ENCODE measurements around the gene KRT23.

Gene KRT23

DNA sequence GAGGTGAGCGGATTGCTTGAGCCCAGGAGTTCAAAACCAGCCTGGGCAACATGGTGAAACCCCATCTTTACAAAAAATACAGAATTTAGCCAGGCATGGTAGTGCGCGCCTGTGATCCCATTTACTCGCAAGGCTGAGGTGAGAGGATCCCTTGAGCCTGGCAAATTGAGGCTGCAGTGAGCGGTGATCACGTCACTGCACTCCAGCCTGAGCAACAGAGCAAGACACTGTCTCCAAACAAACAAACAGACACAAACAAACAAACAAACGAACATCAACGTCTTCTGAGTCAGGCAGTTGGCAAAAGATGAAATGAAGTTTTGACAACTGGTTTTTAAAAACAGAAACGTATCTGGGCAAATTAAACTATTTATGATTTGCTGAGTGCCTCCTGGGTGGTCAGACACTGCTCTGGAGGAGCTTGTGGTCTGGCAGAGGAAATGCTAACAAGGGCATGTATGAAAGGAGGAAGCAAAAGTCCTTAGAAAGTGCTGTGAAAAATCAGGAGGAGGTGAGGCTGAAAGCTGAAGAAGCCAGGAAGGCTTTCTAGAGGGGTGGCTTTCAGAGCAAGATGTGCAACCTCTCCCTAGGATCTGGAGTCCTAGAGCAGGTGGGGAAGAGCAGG lies 42.2 kb downstream of the KRT23 start:
- TF ChIP-seq, protein P1, sequence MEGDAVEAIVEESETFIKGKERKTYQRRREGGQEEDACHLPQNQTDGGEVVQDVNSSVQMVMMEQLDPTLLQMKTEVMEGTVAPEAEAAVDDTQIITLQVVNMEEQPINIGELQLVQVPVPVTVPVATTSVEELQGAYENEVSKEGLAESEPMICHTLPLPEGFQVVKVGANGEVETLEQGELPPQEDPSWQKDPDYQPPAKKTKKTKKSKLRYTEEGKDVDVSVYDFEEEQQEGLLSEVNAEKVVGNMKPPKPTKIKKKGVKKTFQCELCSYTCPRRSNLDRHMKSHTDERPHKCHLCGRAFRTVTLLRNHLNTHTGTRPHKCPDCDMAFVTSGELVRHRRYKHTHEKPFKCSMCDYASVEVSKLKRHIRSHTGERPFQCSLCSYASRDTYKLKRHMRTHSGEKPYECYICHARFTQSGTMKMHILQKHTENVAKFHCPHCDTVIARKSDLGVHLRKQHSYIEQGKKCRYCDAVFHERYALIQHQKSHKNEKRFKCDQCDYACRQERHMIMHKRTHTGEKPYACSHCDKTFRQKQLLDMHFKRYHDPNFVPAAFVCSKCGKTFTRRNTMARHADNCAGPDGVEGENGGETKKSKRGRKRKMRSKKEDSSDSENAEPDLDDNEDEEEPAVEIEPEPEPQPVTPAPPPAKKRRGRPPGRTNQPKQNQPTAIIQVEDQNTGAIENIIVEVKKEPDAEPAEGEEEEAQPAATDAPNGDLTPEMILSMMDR (IDR thresholded peaks at IDR 0.05), result no peak

GRCh38 chr17:40888196-40888720 lies 49.2 kb downstream of the KRT23 start:
- TF ChIP-seq, protein P1 (IDR thresholded peaks at IDR 0.05), result no peak

DNA sequence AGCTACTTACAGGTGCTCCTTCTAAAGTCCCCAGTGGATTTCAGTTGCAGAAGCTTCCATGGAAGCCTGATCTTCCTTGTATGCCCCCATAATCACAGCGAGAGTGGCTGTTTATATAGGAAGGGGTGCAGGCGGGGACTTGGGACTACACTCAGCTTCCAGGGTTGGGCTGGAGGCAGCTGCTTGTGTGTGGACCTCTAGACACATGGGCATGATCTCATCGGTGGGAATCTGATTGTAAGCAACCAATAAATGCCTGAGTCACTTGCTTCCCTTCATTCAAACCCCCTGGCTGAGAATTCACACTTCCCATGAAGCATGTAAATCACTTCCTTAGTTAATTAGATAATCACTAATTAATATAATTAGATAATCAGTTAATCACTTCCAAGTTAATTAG lies 51.4 kb downstream of the KRT23 start:
- TF ChIP-seq, protein P1 (IDR thresholded peaks at IDR 0.05), result no peak

DNA sequence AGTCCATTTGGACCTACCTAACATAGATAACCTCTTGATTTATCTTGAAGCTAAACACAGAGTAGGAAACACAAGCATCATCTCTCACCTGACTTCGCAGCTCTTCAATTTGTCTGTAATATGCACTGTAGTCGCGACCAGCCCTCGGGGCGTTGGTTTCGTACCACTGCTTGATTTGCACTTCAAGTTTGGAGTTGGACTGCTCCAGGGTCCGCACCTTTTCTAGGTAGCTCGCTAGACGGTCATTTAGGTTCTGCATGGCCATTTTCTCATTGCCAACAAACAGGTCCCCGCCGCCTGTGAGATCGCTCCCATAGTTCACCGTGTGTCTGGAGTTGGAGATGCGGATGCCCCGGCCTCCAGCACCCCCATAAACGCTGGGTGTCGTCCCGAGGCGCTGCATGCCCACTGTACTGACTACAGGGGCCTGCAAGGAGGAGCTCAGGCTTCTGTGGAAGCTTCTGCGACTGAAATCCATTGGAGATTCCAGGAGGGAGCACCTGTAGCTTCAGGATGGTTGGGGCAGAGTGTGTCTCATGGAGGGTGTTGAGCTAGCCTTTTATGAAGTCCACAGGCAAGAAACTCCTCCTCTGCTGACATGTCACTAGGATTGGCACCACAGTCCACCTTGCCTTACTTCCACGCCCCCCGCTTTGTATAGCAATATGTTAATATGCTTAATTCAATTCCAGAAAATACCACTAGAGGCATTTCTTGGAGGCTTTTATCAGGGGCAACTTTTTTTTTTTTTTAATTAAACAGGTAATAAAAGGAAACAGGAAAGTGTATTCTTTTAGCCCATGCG lies 52.5 kb downstream of the KRT23 start, which contains the start of gene KRT20:
Gene KRT20 (minus strand): TSS at position 535 of the 805 bp plus-strand sequence. CDS start 57 bp downstream, at position 478.
- TF ChIP-seq, protein P1 (IDR thresholded peaks at IDR 0.05), result peak; percentile 40

DNA sequence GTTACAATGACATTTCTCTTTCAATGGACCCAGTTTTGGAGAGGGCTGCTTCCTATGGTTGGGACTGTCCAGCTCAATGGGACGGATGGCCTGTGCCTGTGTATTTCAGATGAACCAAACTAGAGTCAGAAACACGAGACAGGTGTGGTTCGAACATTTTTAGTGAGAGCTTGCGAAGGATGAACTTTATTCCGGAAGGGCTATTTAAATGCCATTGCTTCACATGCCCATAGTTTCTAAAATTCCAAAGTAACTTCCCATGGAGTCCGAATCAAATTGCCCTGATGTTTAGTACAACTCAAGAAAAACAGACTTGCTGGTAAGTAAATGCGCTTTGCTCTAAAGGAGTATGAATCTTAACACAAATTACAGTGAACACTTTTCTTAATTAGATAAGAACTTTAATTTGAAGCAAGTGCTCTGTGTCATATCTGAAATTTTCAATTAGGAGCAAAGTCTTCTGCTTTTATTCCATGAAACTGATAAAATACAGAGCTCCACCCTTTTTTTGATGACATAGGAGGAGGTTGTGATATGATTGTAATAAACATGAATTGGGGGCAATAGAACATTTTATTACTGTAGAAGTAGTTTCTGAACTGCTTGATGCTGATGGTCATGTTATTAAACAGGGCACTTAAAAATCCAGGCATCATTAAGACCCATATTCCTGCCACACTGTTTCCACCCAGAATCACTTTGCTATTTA lies 53.7 kb downstream of the KRT23 start:
- TF ChIP-seq, protein P1 (IDR thresholded peaks at IDR 0.05), result no peak

GRCh38 chr17:40883031-40883430 lies 54.4 kb downstream of the KRT23 start:
- TF ChIP-seq, protein P1 (IDR thresholded peaks at IDR 0.05), result no peak

- TF ChIP-seq, protein P1 (IDR thresholded peaks at IDR 0.05), result no peak
Observed at GRCh38 chr17:40879026-40879425, 58.4 kb downstream of the KRT23 start.

All from LNCAP (cell line).